WERI-Rb-1 (cell line): ENCODE data around the gene PRRT1.

Source experiments
- DNase-seq: peaks from one replicate; pipeline ENCODE4 v3.0.0-alpha.2; 2020
- H3K27ac ChIP-seq: fragments of 250-450 bp; sonication (Bioruptor Pico); 2 replicates; pipeline ENCODE4 v1.5.1; 2020; ENCODE audit warnings: mild to moderate bottlenecking, moderate library complexity
- H3K27me3 ChIP-seq: fragments of 250-450 bp; sonication (Bioruptor Pico); 2 replicates; pipeline ENCODE4 v1.5.1; 2021; ENCODE audit warnings: mild to moderate bottlenecking, low read depth, moderate library complexity; ENCODE audit not compliant: insufficient read depth, severe bottlenecking
- H3K36me3 ChIP-seq: fragments of 250-450 bp; sonication (Bioruptor Pico); 2 replicates; pipeline ENCODE4 v1.5.1; 2020; ENCODE audit warnings: mild to moderate bottlenecking, moderate library complexity
- H3K4me3 ChIP-seq: 2 replicates; pipeline ENCODE4 v1.5.1; 2011; ENCODE audit warnings: low read depth, mild to moderate bottlenecking, control low read depth, low read length
- H3K9me3 ChIP-seq: fragments of 250-450 bp; sonication (Bioruptor Pico); 2 replicates; pipeline ENCODE4 v1.5.1; 2021; ENCODE audit warnings: mild to moderate bottlenecking, moderate library complexity; ENCODE audit not compliant: severe bottlenecking
- TF ChIP-seq, protein P1 (sequence below): IDR thresholded peaks from 2 replicates; pipeline ENCODE4 v1.5.1; 2011; ENCODE audit warnings: low read depth, mild to moderate bottlenecking, control low read depth, inconsistent platforms, low read length

PRRT1 gene

GRCh38 chr6:32166411-32167061, 14.8 kb upstream of the PRRT1 start:
- Histone ChIP-seq H3K36me3 (peaks cover 65% of the 10 kb centered on the region), H3K27me3 (no peaks in the 10 kb centered on the region), H3K9me3 (no peaks in the 10 kb centered on the region), H3K4me3 (no peak overlapping the region), H3K27ac (peak overlapping the region; percentile 12; the same call in 1 of the 2 replicates)
- TF ChIP-seq, protein P1, sequence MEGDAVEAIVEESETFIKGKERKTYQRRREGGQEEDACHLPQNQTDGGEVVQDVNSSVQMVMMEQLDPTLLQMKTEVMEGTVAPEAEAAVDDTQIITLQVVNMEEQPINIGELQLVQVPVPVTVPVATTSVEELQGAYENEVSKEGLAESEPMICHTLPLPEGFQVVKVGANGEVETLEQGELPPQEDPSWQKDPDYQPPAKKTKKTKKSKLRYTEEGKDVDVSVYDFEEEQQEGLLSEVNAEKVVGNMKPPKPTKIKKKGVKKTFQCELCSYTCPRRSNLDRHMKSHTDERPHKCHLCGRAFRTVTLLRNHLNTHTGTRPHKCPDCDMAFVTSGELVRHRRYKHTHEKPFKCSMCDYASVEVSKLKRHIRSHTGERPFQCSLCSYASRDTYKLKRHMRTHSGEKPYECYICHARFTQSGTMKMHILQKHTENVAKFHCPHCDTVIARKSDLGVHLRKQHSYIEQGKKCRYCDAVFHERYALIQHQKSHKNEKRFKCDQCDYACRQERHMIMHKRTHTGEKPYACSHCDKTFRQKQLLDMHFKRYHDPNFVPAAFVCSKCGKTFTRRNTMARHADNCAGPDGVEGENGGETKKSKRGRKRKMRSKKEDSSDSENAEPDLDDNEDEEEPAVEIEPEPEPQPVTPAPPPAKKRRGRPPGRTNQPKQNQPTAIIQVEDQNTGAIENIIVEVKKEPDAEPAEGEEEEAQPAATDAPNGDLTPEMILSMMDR: peak; percentile 68
- DNase-seq: peak; percentile 67

DNA sequence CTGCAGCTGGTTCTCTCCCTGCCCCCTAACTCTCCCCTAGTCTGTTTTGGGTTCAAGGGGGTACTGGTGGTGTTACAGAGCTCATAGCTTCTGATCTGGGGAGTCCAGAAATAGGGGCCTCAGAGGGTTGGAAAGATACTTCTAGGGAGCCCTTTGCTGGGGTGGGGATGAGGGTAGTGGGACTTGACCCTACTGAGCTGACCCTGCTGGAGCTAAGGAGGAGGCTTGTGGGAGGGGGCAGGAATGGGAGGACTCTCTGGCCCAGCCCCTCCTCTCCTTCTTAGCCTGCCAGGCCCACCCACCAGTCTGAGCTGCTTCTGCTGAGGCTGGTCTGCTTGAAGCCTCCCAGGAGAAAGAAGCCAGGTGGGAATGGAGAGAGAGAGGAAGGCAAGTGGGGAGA, 12.6 kb upstream of the PRRT1 start, which contains the start of gene EGFL8:
Gene EGFL8 (plus strand): TSS at position 301 of the 400 bp plus-strand sequence. CDS start 1,571 bp downstream, outside the sequence.
- H3K9me3 ChIP-seq: no peaks in the 10 kb centered on the region
- no peaks in the 10 kb centered on the region for H3K27me3 ChIP-seq
- no peak within 1 kb of the TSS for H3K27ac ChIP-seq
- peaks cover 50% of the 10 kb centered on the region for H3K36me3 ChIP-seq
- no peak within 1 kb of the TSS for H3K4me3 ChIP-seq
- no peak for DNase-seq
- TF ChIP-seq, protein P1: no peak

DNA sequence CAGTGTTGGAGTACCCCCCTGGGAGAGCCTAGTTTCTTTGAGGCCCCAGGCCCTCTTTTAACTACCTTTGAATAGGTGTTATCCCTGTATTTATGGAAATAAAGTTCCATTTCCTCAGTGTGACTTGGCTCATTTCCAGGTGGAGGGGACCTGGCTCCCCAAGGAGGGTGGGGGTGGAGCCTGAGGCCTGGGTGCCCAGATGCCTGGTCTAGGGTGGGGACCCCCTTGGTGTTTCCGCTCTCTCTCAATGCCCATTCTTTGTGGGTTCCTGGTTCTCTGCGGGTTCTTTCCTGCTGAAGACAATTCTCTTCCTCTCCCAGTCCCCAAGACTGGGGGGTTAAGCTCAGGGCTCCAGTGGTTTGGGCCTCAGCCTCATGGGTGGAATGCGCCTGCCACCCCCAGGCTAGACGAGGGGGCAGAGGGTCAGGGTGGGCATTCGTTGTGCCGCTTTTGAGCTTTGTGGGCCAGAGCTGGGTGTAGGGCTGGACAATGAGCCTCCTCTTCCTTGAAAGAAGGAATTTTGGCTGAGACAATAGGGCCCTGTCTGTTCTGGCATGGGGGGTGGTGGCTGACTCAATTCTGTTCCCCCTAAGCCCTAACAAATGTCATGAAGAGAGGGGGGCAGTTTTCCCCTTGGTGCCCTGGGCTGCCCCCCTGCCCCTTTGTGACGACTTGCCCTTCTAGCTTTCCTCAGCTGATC, 12.0 kb upstream of the PRRT1 start:
- H3K9me3 ChIP-seq: no peaks in the 10 kb centered on the region
- peaks cover 49% of the 10 kb centered on the region for H3K36me3 ChIP-seq
- no peak overlapping the region for H3K4me3 ChIP-seq
- TF ChIP-seq, protein P1: no peak
- no peak overlapping the region for H3K27ac ChIP-seq
- H3K27me3 ChIP-seq: no peaks in the 10 kb centered on the region
- no peak for DNase-seq

DNA sequence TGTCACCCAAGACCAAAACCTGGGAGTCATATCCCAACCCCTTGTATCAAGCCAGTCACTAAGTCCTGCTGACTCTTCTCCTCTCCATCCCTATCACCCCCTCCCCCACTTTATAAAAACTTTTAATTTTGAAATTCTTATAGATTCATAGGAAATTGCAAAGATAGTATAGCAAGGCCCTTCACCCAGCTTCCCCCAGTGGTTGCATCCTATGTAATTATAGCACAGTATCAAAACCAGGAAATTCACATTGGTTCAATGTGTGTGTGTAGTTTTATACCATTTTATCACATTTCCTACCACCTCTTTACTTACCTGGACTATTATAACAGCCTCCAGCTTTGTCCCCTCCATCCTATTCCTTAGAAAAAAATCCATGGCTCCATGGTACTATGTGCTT, 6.3 kb upstream of the PRRT1 start:
- Histone ChIP-seq H3K4me3 (no peak overlapping the region), H3K27me3 (no peaks in the 10 kb centered on the region), H3K9me3 (no peaks in the 10 kb centered on the region), H3K27ac (no peak overlapping the region), H3K36me3 (peaks cover 50% of the 10 kb centered on the region)
- no peak for DNase-seq
- TF ChIP-seq, protein P1: no peak

DNA sequence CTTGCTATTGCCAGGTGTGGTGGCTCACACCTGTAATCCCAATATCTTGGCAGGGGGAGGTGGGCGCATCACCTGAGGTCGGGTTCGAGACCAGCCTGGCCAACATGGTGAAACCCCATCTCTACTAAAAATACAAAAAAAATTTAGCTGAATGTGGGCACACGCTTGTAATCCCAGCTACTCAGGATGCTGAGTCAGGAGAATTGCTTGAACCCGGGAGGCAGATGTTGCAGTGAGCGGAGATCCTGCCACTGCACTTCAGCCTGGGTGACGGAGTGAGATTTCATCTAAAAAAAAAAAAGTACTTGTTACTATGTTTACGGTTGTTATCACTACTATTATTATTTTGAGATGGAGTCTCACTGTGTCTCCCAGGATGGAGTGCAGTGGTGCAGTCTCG, 5.2 kb upstream of the PRRT1 start:
- peaks cover 42% of the 10 kb centered on the region for H3K36me3 ChIP-seq
- no peaks in the 10 kb centered on the region for H3K9me3 ChIP-seq
- no peak overlapping the region for H3K4me3 ChIP-seq
- no peak for DNase-seq
- TF ChIP-seq, protein P1: no peak
- no peaks in the 10 kb centered on the region for H3K27me3 ChIP-seq
- H3K27ac ChIP-seq: no peak overlapping the region
